HG02610 (cell line): ENCODE measurements around the gene ANKS6.
A peak's percentile ranks its signal among the peaks of the same experiment; 100 is the strongest.

ENCODE experiments used
- ATAC-seq: cut with Tn5 transposase; IDR thresholded peaks from one replicate; pipeline ENCODE4 v1.9.1; 2021; ENCODE audit warnings: mild to moderate bottlenecking, moderate library complexity; ENCODE audit not compliant: unreplicated experiment

Gene ANKS6

GRCh38 chr9:98818764-98819163 is 22.4 kb upstream of the ANKS6 start:
- ATAC-seq: no peak

- no peak for ATAC-seq
Measured at GRCh38 chr9:98815391-98815951, 19.1 kb upstream of the ANKS6 start.

GRCh38 chr9:98811051-98811650 is 14.8 kb upstream of the ANKS6 start:
- ATAC-seq: peak; percentile 42

- ATAC-seq: no peak
Measured at GRCh38 chr9:98810102-98810842, 13.9 kb upstream of the ANKS6 start.

GRCh38 chr9:98809311-98810101 is 13.2 kb upstream of the ANKS6 start:
- ATAC-seq: no peak

GRCh38 chr9:98808875-98809274 is 12.5 kb upstream of the ANKS6 start:
- no peak for ATAC-seq

- ATAC-seq: no peak
Measured at GRCh38 chr9:98808411-98808815, 12.1 kb upstream of the ANKS6 start.

GRCh38 chr9:98807814-98808195 is 11.4 kb upstream of the ANKS6 start:
- peak; percentile 28 for ATAC-seq

- ATAC-seq: peak; percentile 51
Measured at GRCh38 chr9:98807070-98807813, 10.9 kb upstream of the ANKS6 start, which contains the start of gene GALNT12. Gene GALNT12 (plus strand): TSS chr9:98807670. CDS start chr9:98807699, 29 bp downstream.

GRCh38 chr9:98806394-98807035 is 10.2 kb upstream of the ANKS6 start:
- ATAC-seq: no peak

GRCh38 chr9:98805506-98806272 is 9.3 kb upstream of the ANKS6 start:
- ATAC-seq: no peak

- no peak for ATAC-seq
Measured at GRCh38 chr9:98804083-98804482, 7.7 kb upstream of the ANKS6 start.

- no peak for ATAC-seq
Measured at GRCh38 chr9:98801969-98802371, 5.6 kb upstream of the ANKS6 start.

- ATAC-seq: no peak
Measured at GRCh38 chr9:98801561-98801960, 5.2 kb upstream of the ANKS6 start.

- no peak for ATAC-seq
Measured at GRCh38 chr9:98798254-98798653, 1.9 kb upstream of the ANKS6 start.

- no peak for ATAC-seq
Measured at GRCh38 chr9:98797491-98797890, 1.1 kb upstream of the ANKS6 start.

- peak; percentile 34 for ATAC-seq
Measured at GRCh38 chr9:98795970-98796363, 388 bp downstream of the ANKS6 start.

- no peak for ATAC-seq
Measured at GRCh38 chr9:98795295-98795955, 930 bp downstream of the ANKS6 start.

GRCh38 chr9:98794802-98795201 is 1.6 kb downstream of the ANKS6 start:
- ATAC-seq: no peak
